HEK293 (cell line): Measurements from ENCODE around the gene GTPBP6.

ENCODE experiments used
- ELK4 ChIP-seq: IDR thresholded peaks from 2 replicates; pipeline ENCODE4 v1.6.1; 2011; ENCODE audit warnings: mild to moderate bottlenecking, low read depth, low read length, borderline replicate concordance
- HOXC10 ChIP-seq: sonication (generic); formaldehyde crosslinking; IDR thresholded peaks from 2 replicates; pipeline ENCODE4 v1.8.1; 2023; ENCODE audit warnings: mild to moderate bottlenecking, missing genetic modification reagents
- PBX3 ChIP-seq: sonication (generic); formaldehyde crosslinking; IDR thresholded peaks from 2 replicates; pipeline ENCODE4 v1.8.1; 2022; ENCODE audit warnings: mild to moderate bottlenecking, moderate library complexity, missing genetic modification reagents
- PRDM1 ChIP-seq: fragments of 450-650 bp; formaldehyde crosslinking; IDR thresholded peaks from 2 replicates; pipeline ENCODE4; 2016; ENCODE audit warnings: missing biosample characterization, missing genetic modification characterization
- REST ChIP-seq: fragments of 450-650 bp; formaldehyde crosslinking; IDR thresholded peaks from 2 replicates; pipeline ENCODE4 v1.5.1; 2016; ENCODE audit warnings: missing biosample characterization, missing genetic modification characterization
- SP3 ChIP-seq: fragments of 450-650 bp; formaldehyde crosslinking; IDR thresholded peaks from 2 replicates; pipeline ENCODE4 v1.5.1; 2016; ENCODE audit warnings: missing biosample characterization, missing genetic modification characterization
- SP7 ChIP-seq: fragments of 450-650 bp; formaldehyde crosslinking; IDR thresholded peaks from 2 replicates; pipeline ENCODE4 v1.5.1; 2016; ENCODE audit warnings: missing biosample characterization, missing genetic modification characterization
- ZBTB26 ChIP-seq: fragments of 450-650 bp; formaldehyde crosslinking; optimal IDR thresholded peaks from 2 replicates; pipeline ENCODE3; 2016; ENCODE audit warnings: missing biosample characterization, mild to moderate bottlenecking, missing genetic modification characterization
- ZNF121 ChIP-seq: fragments of 450-650 bp; formaldehyde crosslinking; IDR thresholded peaks from 2 replicates; pipeline ENCODE4 v1.5.1; 2016; ENCODE audit warnings: missing biosample characterization, missing genetic modification characterization
- ZNF140 ChIP-seq: fragments of 450-650 bp; formaldehyde crosslinking; IDR thresholded peaks from 2 replicates; pipeline ENCODE4 v1.5.1; 2016; ENCODE audit warnings: missing biosample characterization, missing genetic modification characterization
- ZNF157 ChIP-seq: fragments of 450-650 bp; formaldehyde crosslinking; IDR thresholded peaks from 2 replicates; pipeline ENCODE4 v1.5.1; 2016; ENCODE audit warnings: missing biosample characterization, missing genetic modification characterization
- ZNF18 ChIP-seq: fragments of 450-650 bp; formaldehyde crosslinking; IDR thresholded peaks from 2 replicates; pipeline ENCODE4 v1.5.1; 2016; ENCODE audit warnings: missing biosample characterization, missing genetic modification characterization
- ZNF184 ChIP-seq: fragments of 450-650 bp; IDR thresholded peaks from 2 replicates; pipeline ENCODE4 v1.5.1; 2018; ENCODE audit warnings: missing biosample characterization, mild to moderate bottlenecking, missing genetic modification characterization
- ZNF221 ChIP-seq: fragments of 450-650 bp; formaldehyde crosslinking; IDR thresholded peaks from 2 replicates; pipeline ENCODE4 v1.5.1; 2017; ENCODE audit warnings: missing biosample characterization, missing genetic modification characterization, borderline replicate concordance
- ZNF248 ChIP-seq: fragments of 450-650 bp; formaldehyde crosslinking; IDR thresholded peaks from 2 replicates; pipeline ENCODE4 v1.5.1; 2017; ENCODE audit warnings: missing biosample characterization, missing genetic modification characterization
- ZNF274 ChIP-seq, 2 experiments: fragments of 200-500 bp in 1 of 2; fragments of 450-650 bp in 1 of 2; sonication (Bioruptor generic) in 1 of 2; formaldehyde crosslinking in 1 of 2; IDR thresholded peaks; 2 replicates each; pipeline versions ENCODE4 v1.5.1 to v1.6.1; 2014 to 2016; ENCODE audit warnings: borderline replicate concordance in 1 of 2, inconsistent platforms in 1 of 2, low read length in 1 of 2, missing biosample characterization in 1 of 2, missing genetic modification characterization in 1 of 2
- ZNF354C ChIP-seq: fragments of 450-650 bp; formaldehyde crosslinking; IDR thresholded peaks from 2 replicates; pipeline ENCODE4 v1.5.1; 2016; ENCODE audit warnings: missing biosample characterization, missing genetic modification characterization, low read depth, borderline replicate concordance
- ZNF362 ChIP-seq: fragments of 450-650 bp; formaldehyde crosslinking; IDR thresholded peaks from 2 replicates; pipeline ENCODE4 v1.5.1; 2016; ENCODE audit warnings: missing biosample characterization, missing genetic modification characterization
- ZNF366 ChIP-seq: fragments of 450-650 bp; formaldehyde crosslinking; conservative IDR thresholded peaks from 2 replicates; pipeline ENCODE4 v1.5.1; 2016; ENCODE audit warnings: missing biosample characterization, missing genetic modification characterization
- ZNF404 ChIP-seq: fragments of 450-650 bp; formaldehyde crosslinking; IDR thresholded peaks from 2 replicates; pipeline ENCODE4 v1.5.1; 2017; ENCODE audit warnings: missing biosample characterization, missing genetic modification characterization
- ZNF426 ChIP-seq: fragments of 450-650 bp; formaldehyde crosslinking; IDR thresholded peaks from 2 replicates; pipeline ENCODE4 v1.5.1; 2017; ENCODE audit warnings: missing biosample characterization, missing genetic modification characterization, mild to moderate bottlenecking, inconsistent platforms, moderate library complexity
- ZNF48 ChIP-seq: fragments of 450-650 bp; formaldehyde crosslinking; IDR thresholded peaks from 2 replicates; pipeline ENCODE4 v1.5.1; 2016; ENCODE audit warnings: missing biosample characterization, missing genetic modification characterization
- ZNF514 ChIP-seq: fragments of 450-650 bp; formaldehyde crosslinking; IDR thresholded peaks from 2 replicates; pipeline ENCODE4 v1.5.1; 2016; ENCODE audit warnings: missing biosample characterization, missing genetic modification characterization
- ZNF830 ChIP-seq: fragments of 450-650 bp; IDR thresholded peaks from 2 replicates; pipeline ENCODE4 v1.5.0; 2018; ENCODE audit warnings: missing biosample characterization, missing genetic modification characterization, low read depth, mild to moderate bottlenecking, moderate library complexity
- TF ChIP-seq, protein P1 (sequence below): fragments of 450-650 bp; formaldehyde crosslinking; IDR thresholded peaks from 2 replicates; pipeline ENCODE4 v1.5.1; 2017; ENCODE audit warnings: missing biosample characterization, missing genetic modification characterization
- TF ChIP-seq, protein P2 (sequence below): fragments of 450-650 bp; formaldehyde crosslinking; IDR thresholded peaks from 2 replicates; pipeline ENCODE4 v1.5.1; 2016; ENCODE audit warnings: missing biosample characterization, missing genetic modification characterization

Gene GTPBP6

GRCh38 chrX:275967-276580 is 42.5 kb downstream of the GTPBP6 start (continued):
- TF ChIP-seq, protein P1, sequence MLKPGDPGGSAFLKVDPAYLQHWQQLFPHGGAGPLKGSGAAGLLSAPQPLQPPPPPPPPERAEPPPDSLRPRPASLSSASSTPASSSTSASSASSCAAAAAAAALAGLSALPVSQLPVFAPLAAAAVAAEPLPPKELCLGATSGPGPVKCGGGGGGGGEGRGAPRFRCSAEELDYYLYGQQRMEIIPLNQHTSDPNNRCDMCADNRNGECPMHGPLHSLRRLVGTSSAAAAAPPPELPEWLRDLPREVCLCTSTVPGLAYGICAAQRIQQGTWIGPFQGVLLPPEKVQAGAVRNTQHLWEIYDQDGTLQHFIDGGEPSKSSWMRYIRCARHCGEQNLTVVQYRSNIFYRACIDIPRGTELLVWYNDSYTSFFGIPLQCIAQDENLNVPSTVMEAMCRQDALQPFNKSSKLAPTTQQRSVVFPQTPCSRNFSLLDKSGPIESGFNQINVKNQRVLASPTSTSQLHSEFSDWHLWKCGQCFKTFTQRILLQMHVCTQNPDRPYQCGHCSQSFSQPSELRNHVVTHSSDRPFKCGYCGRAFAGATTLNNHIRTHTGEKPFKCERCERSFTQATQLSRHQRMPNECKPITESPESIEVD (tag by site-specific recombination) = no peak
- TF ChIP-seq ZNF514 (tag by site-specific recombination) (no peak), ELK4 (no peak), ZNF274 (IDR thresholded peaks at IDR 0.05; ENCODE audit: low read length) (no peak), ZNF274 (tag by site-specific recombination; IDR thresholded peaks at IDR 0.05; ENCODE audit: borderline replicate concordance) (no peak), ZNF184 (tag by site-specific recombination) (no peak), ZNF18 (tag by site-specific recombination) (no peak), ZNF140 (no peak), ZNF366 (no peak), ZNF426 (tag by site-specific recombination) (no peak), ZNF121 (tag by site-specific recombination) (no peak), PRDM1 (tag by site-specific recombination) (no peak), PBX3 (CRISPR knock-in tag) (no peak), HOXC10 (CRISPR knock-in tag) (no peak), ZNF362 (tag by site-specific recombination) (no peak), ZBTB26 (no peak), ZNF157 (no peak), REST (tag by site-specific recombination) (no peak), ZNF248 (tag by site-specific recombination) (no peak), ZNF354C (tag by site-specific recombination) (no peak), ZNF404 (tag by site-specific recombination) (no peak), SP3 (tag by site-specific recombination) (peak; percentile 68), ZNF830 (no peak), ZNF48 (tag by site-specific recombination) (no peak), ZNF221 (tag by site-specific recombination) (no peak), SP7 (no peak)
- TF ChIP-seq, protein P2, sequence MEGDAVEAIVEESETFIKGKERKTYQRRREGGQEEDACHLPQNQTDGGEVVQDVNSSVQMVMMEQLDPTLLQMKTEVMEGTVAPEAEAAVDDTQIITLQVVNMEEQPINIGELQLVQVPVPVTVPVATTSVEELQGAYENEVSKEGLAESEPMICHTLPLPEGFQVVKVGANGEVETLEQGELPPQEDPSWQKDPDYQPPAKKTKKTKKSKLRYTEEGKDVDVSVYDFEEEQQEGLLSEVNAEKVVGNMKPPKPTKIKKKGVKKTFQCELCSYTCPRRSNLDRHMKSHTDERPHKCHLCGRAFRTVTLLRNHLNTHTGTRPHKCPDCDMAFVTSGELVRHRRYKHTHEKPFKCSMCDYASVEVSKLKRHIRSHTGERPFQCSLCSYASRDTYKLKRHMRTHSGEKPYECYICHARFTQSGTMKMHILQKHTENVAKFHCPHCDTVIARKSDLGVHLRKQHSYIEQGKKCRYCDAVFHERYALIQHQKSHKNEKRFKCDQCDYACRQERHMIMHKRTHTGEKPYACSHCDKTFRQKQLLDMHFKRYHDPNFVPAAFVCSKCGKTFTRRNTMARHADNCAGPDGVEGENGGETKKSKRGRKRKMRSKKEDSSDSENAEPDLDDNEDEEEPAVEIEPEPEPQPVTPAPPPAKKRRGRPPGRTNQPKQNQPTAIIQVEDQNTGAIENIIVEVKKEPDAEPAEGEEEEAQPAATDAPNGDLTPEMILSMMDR (tag by site-specific recombination) = no peak
